ENCODE results near the gene GFPT2.

GFPT2 gene

GRCh38 chr5:180353048-180353979 is at the start of gene GFPT2:
GFPT2 (minus strand) TSS chr5:180353336; CDS start chr5:180353217, 119 bp downstream.
- in situ Hi-C loops (cut with MboI; ENCODE audit: low sequenced_read_pairs), result no loop called here

- in situ Hi-C loops (cut with MboI; ENCODE audit: low sequenced_read_pairs), result no loop called here
Measured at GRCh38 chr5:180402716-180403115, 49.6 kb upstream of the GFPT2 start.

DNA sequence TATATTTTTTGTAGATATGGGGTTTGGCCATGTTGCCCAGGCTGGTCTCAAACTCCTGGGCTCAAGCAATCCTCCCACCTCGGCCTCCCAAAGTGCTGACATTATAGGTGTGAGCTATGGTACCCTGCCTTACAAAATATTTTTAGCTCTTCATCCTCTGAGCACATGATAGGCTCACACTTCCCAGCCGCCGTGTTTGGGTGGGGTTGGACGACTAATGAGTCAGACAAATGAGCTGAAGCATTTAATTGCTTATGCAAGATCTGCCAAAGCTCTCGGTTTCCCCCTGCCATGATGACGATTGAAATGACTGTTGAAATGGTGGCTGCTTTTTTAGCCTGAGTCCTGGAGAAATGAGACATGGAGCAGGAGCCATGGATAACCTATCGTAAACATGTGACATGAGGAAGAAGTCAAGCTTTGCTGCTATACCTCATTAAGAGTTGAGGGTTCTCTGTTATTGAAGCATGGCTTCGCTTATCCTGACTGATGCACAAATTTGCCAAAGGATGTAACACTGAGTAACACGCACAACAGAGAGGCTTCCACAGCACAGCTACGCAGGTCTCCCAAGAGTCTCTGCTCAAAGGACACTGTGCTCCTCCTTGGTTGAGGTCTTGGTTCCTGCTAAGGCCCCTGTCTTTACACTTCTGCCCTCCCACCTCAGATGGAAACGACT is 48.2 kb upstream of the GFPT2 start:
- in situ Hi-C loops (cut with MboI; ENCODE audit: low sequenced_read_pairs), result no loop called here

GRCh38 chr5:180400416-180400815 is 47.3 kb upstream of the GFPT2 start:
- in situ Hi-C loops (cut with MboI; ENCODE audit: low sequenced_read_pairs), result no loop called here

- in situ Hi-C loops (cut with MboI; ENCODE audit: low sequenced_read_pairs), result no loop called here
Measured at GRCh38 chr5:180399401-180400215, 46.5 kb upstream of the GFPT2 start.

DNA sequence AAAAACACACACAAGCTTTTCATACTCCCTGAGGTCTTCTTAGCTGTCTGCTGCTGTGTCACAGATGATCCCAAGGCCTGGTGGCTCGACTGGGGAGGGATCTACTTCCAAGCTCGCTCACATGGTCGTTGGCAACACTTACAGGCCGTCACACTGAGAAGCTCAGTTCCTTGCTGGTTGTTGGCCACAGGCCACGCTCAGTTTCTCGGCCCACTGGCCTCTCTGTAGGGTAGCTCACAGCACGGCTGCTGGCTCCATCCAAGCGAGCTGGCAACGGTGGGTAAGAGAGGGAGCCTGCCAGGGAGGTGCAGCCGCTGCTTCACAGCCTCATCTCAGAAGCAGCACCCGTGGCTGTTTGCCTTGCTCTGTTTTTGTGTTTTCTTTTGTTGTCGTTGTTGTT is 43.8 kb upstream of the GFPT2 start:
- in situ Hi-C loops (cut with MboI; ENCODE audit: low sequenced_read_pairs), result no loop called here

GRCh38 chr5:180395540-180396274 is 42.6 kb upstream of the GFPT2 start:
- in situ Hi-C loops (cut with MboI; ENCODE audit: low sequenced_read_pairs), result no loop called here

DNA sequence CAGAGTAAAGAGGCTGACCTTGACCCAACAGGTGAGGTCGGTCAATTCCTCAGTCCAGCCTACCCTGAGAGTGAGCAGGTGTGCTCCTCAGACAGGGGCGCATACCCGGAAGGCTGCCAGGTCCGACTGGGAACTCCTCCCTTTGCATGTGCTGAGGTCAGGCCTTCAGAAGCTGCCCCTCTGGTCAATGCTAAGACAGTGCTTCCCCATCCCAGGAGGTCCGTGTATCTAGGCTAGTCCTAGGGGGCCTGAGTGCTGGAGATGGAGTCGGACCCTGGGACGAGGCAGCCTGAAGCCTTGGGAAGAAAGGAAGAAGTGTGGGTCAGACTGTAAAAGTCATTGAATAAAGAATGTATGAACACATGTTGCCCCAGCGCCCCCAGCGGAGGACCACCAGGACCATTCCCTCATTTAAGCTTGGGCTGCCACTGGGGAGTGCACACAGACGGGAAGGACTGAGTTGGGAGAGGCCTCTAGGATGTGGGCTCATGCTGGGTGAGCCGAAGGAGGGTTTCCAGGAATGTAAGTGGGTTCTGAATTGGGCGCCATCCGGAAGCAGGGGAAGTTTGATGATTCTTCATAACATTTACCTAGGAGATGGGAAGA is 41.0 kb upstream of the GFPT2 start:
- in situ Hi-C loops (cut with MboI; ENCODE audit: low sequenced_read_pairs), result no loop called here

DNA sequence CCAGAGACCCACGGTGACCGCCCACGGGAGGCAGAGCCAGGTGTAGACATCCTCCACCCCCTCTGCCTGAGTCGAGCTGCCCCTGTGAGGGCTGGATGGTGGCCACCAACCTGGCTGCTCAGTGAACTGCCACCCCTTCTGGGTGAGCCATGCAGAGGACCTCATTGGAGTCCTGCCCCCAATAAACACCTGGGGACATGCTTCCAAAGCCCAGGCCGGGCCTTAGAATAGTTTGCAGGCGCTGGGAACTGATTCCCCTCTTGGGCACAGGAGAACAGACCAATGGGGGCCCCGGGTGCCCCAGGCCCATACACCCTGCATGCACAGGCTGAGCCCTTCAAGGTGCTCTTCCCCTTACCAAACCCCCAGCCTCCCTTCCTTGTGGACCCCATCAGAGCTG is 38.1 kb upstream of the GFPT2 start:
- in situ Hi-C loops (cut with MboI; ENCODE audit: low sequenced_read_pairs), result no loop called here

GRCh38 chr5:180390441-180391190 is 37.5 kb upstream of the GFPT2 start:
- in situ Hi-C loops (cut with MboI; ENCODE audit: low sequenced_read_pairs), result no loop called here

GRCh38 chr5:180389252-180390101 is 36.3 kb upstream of the GFPT2 start:
- in situ Hi-C loops (cut with MboI; ENCODE audit: low sequenced_read_pairs), result no loop called here

- in situ Hi-C loops (cut with MboI; ENCODE audit: low sequenced_read_pairs), result no loop called here
Measured at GRCh38 chr5:180387798-180388197, 34.7 kb upstream of the GFPT2 start.

DNA sequence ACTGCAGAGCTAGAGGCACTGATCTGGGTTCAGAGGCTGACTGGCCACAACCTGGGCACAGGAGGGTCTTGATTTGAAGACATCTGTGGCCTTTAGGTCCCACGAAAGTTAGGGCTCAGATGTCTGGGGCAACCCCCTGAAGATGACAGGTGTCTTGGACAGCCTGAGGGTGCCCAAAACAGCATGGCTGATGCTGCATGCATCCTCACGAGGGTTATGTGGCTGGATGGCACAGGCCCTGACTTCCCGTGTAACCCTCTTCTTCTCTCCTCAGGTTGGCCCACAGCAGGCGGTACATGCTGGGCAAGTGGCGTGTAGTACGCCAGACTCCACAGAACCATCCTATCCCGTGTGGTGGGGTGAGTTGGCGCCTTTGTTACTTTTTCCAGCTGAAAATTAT is 29.8 kb upstream of the GFPT2 start:
- in situ Hi-C loops (cut with MboI; ENCODE audit: low sequenced_read_pairs), result no loop called here

DNA sequence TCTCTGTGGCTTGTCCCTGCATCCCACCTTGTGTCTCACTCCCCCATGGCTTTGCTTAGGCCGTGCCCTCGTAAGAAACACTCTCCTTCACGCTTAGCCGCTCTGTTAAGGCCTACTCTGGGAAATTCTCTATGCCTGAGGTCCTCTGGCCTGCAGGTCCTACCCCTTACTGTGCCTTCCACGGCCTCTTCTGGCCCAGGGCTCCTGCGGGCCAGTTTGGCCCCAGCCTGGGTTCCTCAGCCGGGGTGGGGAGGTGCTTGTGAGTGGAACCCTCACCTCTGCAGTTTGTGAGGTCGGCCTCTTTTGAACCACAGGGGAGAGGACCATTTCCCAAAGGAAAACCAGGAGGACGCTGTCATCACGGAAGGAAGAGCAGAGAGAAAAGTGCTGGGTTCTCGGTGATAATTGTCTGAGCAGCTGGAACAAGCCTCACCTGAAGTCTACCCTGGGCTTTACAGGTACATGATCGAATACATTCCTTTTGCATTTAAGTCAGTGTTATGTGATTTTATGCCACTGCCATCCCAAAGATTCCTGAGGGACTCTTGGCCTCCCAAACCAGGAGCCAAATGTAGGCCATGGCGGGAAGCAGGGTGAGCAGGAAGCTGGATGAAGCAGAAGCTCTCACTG is 28.8 kb upstream of the GFPT2 start:
- in situ Hi-C loops (cut with MboI; ENCODE audit: low sequenced_read_pairs), result no loop called here

GRCh38 chr5:180381428-180381827 is 28.3 kb upstream of the GFPT2 start:
- in situ Hi-C loops (cut with MboI; ENCODE audit: low sequenced_read_pairs), result no loop called here

DNA sequence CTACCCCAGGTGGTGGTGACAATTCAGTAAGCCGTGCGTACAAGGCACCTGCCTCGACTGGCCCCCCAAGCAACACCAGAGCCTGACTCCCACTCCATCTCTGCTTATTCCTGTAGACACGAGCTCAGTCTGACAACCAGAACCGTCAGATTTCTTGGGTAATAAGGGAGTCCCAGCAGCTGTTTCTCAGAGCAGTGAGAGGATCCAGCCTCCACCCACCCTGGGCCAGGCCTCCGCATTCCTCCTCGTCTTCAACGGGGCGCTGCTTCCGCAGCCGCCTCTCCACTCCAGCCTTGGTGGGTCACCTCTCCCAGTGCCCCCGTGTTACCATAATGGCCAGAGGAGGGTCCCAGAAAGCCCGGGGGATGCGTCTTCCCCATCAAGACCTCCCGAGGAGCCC is 27.7 kb upstream of the GFPT2 start:
- in situ Hi-C loops (cut with MboI; ENCODE audit: low sequenced_read_pairs), result no loop called here

DNA sequence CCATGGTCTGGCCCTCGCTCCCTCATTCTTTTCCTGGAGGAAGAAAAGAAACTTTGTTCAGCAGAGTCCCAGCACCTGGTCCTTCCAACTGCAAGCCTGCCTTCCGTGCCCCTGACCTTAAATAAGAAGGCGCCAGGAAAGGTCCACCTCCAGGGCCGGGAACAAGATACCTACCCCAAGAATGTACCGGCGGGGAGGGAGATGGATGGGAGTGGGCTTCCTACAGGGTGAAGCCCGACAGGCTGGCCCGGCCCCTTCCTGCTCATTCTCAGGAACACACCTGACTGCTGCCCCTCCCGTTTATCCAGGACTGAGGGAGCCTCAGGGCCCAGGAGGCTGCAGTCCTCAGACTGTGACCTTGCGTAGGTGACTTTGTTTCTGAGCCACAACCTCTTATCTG is 27.3 kb upstream of the GFPT2 start:
- in situ Hi-C loops (cut with MboI; ENCODE audit: low sequenced_read_pairs), result no loop called here

All from HL-60/S4 (cell line).